NT2/D1 (cell line): Measurements from ENCODE around the gene ZNF490.

Experiments used
- SUZ12 ChIP-seq: IDR thresholded peaks from 2 replicates; pipeline ENCODE4 v1.6.1; 2011; ENCODE audit not compliant: insufficient read length, insufficient read depth; ENCODE audit errors: extremely low read depth
- ZNF274 ChIP-seq: IDR thresholded peaks from 2 replicates; pipeline ENCODE4 v1.6.1; 2011; ENCODE audit warnings: mild to moderate bottlenecking, low read depth, low read length

GRCh38 chr19:12657966-12658365, 47.4 kb upstream of the ZNF490 start:
- TF ChIP-seq SUZ12 (no peak), ZNF274 (no peak)
